GM21737 (cell line): ENCODE measurements around the gene RALGPS1.
A peak's percentile ranks its signal among the peaks of the same experiment; 100 is the strongest.

ENCODE experiments used
- ATAC-seq: cut with Tn5 transposase; IDR thresholded peaks from one replicate; pipeline ENCODE4 v1.9.1; 2021; ENCODE audit warnings: mild to moderate bottlenecking, moderate library complexity; ENCODE audit not compliant: unreplicated experiment

Gene RALGPS1

GRCh38 chr9:127233989-127234388, 319.4 kb downstream of the RALGPS1 start:
- no peak for ATAC-seq

- no peak for ATAC-seq
Observed at GRCh38 chr9:127237801-127238200, 323.2 kb downstream of the RALGPS1 start.

GRCh38 chr9:127241354-127241753, 326.8 kb downstream of the RALGPS1 start:
- no peak for ATAC-seq

GRCh38 chr9:127244609-127245601, 330.3 kb downstream of the RALGPS1 start:
- ATAC-seq: peak; percentile 100

GRCh38 chr9:127245637-127246164, 331.1 kb downstream of the RALGPS1 start:
- ATAC-seq: no peak

GRCh38 chr9:127248241-127248640, 333.7 kb downstream of the RALGPS1 start:
- no peak for ATAC-seq

GRCh38 chr9:127249877-127250276, 335.3 kb downstream of the RALGPS1 start:
- ATAC-seq: no peak

- no peak for ATAC-seq
Observed at GRCh38 chr9:127250896-127251391, 336.4 kb downstream of the RALGPS1 start.

GRCh38 chr9:127252410-127253318, 338.1 kb downstream of the RALGPS1 start:
- ATAC-seq: no peak

- ATAC-seq: no peak
Observed at GRCh38 chr9:127253446-127253845, 338.9 kb downstream of the RALGPS1 start.

GRCh38 chr9:127255692-127256091, 341.1 kb downstream of the RALGPS1 start:
- ATAC-seq: no peak

- no peak for ATAC-seq
Observed at GRCh38 chr9:127256324-127256723, 341.7 kb downstream of the RALGPS1 start.

- ATAC-seq: no peak
Observed at GRCh38 chr9:127258606-127259471, 344.3 kb downstream of the RALGPS1 start.

- no peak for ATAC-seq
Observed at GRCh38 chr9:127262602-127263001, 348.0 kb downstream of the RALGPS1 start.

- no peak for ATAC-seq
Observed at GRCh38 chr9:127263237-127263636, 348.7 kb downstream of the RALGPS1 start.

- no peak for ATAC-seq
Observed at GRCh38 chr9:127263664-127264063, 349.1 kb downstream of the RALGPS1 start.

GRCh38 chr9:127264462-127265219, 350.1 kb downstream of the RALGPS1 start, which contains the start of gene GARNL3:
Gene GARNL3, plus strand, starts transcription at chr9:127264774. Its CDS starts 104 bp downstream, at chr9:127264878.
- no peak for ATAC-seq

GRCh38 chr9:127267793-127268525, 353.4 kb downstream of the RALGPS1 start:
- ATAC-seq: no peak
